ENCODE measurements around the gene NOTO. TPM values are rescaled to one million over a fixed set of nuclear protein-coding genes. Genes with fewer than 3 reads are reported as not detected.
"Not testable (repeated sequence)": the region's sequence is repeated elsewhere in the genome, so short reads cannot be mapped to it uniquely, and the experiment has no call there.

NOTO gene
- polyA plus RNA-seq, 3 donors = 0.07 to 0.17 TPM; not detected in 1

DNA sequence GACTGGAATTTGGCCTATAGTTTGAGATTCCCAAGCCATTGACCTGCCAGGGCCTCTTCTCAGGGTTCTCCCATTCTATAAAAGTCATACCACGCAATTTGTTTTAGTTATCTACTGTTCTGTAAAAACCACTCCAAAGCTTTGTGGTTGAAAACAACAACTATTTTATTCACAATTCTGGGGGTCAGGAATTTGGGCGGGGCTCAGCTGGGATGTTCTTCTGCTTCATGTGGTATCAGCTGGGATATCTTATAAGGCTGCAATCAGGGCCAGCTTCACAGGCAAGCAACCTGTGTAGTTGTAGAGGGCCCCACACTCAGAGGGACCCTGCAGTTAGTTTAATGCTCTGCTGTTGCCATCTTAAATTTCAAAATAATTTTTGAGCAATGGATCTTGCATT, 16.4 kb upstream of the NOTO start:
- no peak for DNase-seq (ENCODE audit: extremely low read depth in 1 of 11, low read depth in 9 of 11, low spot score in 4 of 11)

DNA sequence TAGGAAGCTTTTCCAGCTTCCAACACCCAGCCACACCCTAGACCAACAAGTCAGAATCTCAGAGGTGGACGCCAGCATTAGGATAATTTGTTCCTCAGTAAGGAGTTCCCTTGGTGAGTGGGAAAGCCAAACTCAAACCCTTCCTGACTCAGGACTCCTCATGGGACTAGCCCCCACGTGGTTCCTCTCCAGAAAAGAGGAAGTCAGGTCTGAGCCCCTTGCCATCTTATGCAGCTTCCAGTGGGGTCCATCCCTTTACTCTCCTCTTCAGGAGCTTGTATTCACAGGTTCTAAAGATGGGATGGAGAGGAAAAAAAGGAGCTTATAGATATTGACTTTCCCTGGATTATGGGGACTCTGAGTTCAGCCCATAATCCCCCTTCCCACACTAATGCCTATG, 14.8 kb upstream of the NOTO start:
- no peak for DNase-seq (ENCODE audit: extremely low read depth in 1 of 11, low read depth in 9 of 11, low spot score in 4 of 11)

DNA sequence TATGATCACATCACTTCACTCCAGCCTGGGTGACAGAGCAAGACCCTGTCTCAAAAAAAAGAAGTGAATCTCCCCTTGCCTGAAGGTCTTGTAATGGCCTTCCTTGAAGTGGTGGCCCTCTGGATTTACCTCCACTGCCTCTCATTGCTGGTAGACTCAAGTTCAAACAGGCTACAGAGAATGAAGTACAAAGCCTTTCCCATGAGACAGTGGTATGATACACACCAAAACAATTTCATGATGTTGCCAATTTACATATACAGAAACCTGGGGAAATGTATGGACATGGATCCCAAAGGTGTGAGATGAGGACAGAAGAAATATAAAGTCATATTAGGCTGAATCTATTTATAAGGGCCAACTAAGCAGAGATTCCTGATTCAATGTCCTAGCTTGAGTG, 4.8 kb upstream of the NOTO start:
- no peak for DNase-seq (ENCODE audit: extremely low read depth in 1 of 11, low read depth in 9 of 11, low spot score in 4 of 11)

DNA sequence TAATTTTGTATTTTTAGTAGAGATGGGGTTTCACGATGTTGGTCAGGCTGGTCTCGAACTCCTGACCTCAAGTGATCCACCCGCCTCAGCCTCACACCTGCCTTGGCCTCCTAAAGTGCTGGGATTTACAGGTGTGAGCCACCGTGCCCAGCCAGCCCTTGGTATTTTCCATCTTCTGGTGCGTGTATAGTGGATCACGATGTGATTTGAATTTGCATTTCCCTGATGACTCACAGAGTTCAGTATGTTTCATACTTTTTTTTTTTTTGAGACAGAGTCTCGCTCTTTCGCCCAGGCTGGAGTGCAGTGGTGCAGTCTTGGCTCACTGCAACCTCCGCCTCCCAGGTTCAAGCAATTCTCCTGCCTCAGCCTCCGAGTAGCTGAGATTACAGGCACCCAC, 2.1 kb upstream of the NOTO start:
- not testable (repeated sequence) for DNase-seq (ENCODE audit: extremely low read depth in 1 of 11, low read depth in 9 of 11, low spot score in 4 of 11)

- no peak for DNase-seq (ENCODE audit: extremely low read depth in 1 of 11, low read depth in 9 of 11, low spot score in 4 of 11)
Measured at GRCh38 chr2:73203055-73203681, 794 bp downstream of the NOTO start.

DNA sequence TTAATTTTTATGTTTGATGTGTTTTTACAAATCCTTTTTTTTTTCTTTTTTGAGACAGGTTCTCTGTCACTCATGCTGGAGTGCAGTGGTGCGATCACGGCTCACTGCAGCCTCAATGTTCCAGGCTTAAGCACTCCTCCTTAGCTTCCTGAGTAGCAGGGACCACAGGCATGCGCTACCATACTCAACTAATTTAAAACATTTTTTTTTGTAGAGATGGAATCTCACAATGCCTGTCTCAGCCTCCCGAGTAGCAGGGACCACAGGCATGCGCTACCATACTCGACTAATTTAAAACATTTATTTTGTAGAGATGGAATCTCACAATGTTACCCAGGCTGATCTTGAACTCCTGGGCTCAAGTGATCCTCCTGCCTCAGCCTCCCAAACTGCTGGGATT, 3.2 kb downstream of the NOTO start:
- no peak for DNase-seq (ENCODE audit: extremely low read depth in 1 of 11, low read depth in 9 of 11, low spot score in 4 of 11)

DNA sequence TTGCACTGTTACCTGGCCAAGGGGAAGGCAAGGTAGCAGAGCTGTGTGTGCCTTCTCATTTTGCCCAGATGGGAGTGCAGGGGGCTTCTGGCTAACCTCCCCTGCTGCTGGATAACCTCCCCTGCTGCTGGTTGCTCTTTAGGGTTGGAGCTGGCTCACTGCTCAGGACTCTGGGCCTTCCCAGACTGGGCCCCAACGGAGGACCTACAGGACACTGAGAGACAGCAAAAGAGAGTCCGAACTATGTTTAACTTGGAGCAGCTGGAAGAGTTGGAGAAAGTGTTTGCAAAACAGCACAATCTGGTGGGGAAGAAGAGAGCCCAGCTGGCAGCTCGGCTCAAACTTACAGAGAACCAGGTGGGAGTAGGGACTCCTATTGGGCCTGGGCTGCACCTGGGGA, 5.9 kb downstream of the NOTO start:
- no peak for DNase-seq (ENCODE audit: extremely low read depth in 1 of 11, low read depth in 9 of 11, low spot score in 4 of 11)

DNA sequence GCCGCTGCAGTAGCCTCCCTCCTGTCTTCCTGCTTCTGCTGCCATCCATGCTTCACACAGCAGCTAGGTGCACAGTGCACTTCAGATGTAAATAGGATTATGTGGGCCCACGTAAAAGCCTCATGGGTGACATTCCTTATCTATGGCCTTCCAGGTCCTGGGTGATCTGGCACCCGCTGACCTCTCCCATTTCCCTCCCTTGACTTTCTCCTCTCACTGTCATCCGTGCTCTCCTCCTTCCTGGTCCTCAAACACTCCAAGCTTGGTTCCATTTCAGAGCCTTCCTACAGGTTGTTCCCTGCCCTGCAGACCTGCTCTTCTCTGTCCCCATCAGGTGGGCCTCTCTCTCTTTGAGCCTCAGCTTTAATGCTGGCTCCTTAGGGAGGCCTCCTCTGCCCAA, 7.6 kb downstream of the NOTO start:
- no peak for DNase-seq (ENCODE audit: extremely low read depth in 1 of 11, low read depth in 9 of 11, low spot score in 4 of 11)

- DNase-seq (ENCODE audit: extremely low read depth in 1 of 11, low read depth in 9 of 11, low spot score in 4 of 11) = no peak
Measured at GRCh38 chr2:73210696-73211095, 8.3 kb downstream of the NOTO start.

DNA sequence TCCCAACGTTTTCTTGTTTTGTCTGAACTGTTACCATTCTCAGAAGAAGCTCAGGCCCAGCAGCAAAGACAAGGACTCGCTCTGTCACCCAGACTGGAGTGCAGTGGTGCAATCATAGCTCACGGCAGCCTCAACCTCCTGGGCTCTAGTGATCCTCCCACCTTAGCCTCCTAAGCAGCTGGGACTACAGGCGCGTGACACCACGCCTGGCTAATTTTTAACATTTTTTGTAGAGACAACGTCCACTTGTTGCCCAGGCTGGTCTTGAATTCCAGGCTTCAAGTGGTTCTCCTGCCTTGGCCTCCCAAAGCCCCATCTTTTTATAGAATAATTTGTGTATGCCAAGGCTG, 9.7 kb downstream of the NOTO start:
- no peak for DNase-seq (ENCODE audit: extremely low read depth in 1 of 11, low read depth in 9 of 11, low spot score in 4 of 11)

DNA sequence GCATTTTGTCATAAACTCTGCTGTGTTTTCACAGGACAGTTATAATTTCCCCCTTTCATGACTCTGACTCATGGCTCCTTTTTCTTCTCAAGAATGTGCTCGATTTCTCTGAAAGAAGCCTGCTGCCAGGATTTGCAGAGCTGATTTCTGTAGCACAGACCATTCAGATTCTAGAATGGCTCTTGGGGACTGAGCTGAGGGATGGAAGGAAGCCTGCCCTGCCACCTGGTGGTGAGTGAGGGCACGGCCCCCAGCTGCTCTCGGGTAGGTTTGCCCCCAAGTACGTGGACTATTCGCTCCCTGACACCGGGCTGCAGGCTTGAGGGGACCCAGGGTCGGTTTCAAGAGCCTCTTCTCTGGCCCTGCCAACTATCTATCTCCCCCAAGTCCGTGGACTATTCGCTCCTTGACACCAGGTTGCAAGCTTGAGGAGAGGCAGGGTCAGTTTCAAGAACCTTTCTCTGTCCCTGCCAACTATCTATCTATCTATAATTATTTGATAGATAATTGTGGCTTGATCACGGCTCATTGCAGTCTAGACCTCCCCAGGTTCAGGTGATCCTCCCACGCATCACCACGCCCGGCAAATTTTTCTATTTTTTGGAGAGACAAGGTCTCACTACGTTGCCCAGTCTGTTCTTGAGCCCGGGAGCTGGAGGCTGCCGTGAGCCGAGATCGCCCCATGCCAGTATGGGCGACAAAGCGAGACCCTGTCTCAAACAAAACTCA, 10.2 kb downstream of the NOTO start:
- DNase-seq (ENCODE audit: extremely low read depth in 1 of 11, low read depth in 9 of 11, low spot score in 4 of 11) = peak in 2 of 11 donors; percentile 49 to 50

DNA sequence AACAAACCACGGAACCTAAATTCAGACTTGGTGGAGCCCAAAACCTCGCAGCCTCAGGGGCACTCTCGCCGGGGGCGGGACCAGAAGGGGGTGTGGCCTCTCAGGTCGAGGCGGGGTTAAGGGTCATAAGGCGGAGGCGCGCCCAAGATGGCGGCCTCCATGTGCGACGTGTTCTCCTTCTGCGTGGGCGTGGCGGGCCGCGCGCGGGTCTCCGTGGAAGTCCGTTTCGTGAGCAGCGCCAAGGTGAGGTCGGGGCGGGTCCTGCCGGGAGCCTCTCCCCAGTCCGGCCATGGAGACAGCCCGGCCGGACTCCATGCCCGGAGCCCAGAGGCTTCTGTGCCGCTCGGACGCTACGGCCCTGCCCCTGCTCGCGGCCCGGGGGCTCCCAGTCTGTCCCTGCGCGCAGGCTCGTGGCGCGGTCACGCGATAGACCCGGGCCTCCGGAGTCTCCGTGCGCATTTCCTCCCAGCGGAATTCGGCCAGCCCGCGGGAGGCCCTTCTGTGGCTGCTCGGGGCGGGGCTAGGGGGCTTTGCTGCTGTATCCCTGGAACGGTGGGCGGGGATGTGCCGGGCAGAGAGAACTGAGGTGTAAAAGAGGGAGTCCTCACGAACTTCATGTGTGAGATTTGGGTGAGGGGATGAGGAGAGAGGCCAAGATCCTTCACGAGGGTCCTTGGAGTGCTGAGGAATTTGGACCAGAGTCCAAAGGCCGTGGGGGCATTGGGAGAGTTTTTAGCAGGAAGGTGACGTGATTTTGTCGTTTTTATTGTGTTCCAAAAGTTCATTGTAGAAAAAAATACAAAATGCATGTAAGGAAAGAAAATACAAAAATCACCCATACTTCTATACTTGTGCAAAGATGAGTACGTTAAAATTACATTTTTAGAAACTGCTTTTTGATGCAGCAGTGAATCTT, 12.0 kb downstream of the NOTO start, which contains the start of gene SMYD5:
Gene SMYD5 (plus strand): TSS at position 126 of the 916 bp plus-strand sequence. CDS start 22 bp downstream, at position 148.
- DNase-seq (ENCODE audit: extremely low read depth in 1 of 11, low read depth in 9 of 11, low spot score in 4 of 11) = peak in 9 of 11 donors; percentile 41 to 77 (median 70)

- DNase-seq (ENCODE audit: extremely low read depth in 1 of 11, low read depth in 9 of 11, low spot score in 4 of 11) = no peak
Measured at GRCh38 chr2:73215254-73215653, 12.9 kb downstream of the NOTO start.

DNA sequence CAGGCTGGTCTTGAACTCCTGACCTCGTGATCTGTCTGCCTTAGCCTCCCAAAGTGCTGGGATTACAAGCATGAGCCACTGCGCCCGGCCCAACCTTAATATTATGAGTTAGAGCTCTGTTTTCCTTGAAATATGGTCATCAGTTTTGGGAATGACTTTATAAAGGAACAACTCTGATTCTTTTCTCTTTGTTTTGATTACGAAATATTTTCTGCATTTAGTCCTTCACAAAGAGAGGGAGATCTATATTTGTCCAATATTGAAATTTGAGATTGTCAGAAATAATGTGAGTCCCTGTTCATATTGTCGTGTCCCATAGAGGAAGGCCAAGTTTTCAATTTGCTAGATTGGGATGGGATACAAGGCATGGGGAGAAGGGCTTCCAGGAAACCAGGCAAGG, 14.8 kb downstream of the NOTO start:
- no peak for DNase-seq (ENCODE audit: extremely low read depth in 1 of 11, low read depth in 9 of 11, low spot score in 4 of 11)

GRCh38 chr2:73217826-73218225, 15.5 kb downstream of the NOTO start:
- DNase-seq (ENCODE audit: extremely low read depth in 1 of 11, low read depth in 9 of 11, low spot score in 4 of 11) = no peak

DNA sequence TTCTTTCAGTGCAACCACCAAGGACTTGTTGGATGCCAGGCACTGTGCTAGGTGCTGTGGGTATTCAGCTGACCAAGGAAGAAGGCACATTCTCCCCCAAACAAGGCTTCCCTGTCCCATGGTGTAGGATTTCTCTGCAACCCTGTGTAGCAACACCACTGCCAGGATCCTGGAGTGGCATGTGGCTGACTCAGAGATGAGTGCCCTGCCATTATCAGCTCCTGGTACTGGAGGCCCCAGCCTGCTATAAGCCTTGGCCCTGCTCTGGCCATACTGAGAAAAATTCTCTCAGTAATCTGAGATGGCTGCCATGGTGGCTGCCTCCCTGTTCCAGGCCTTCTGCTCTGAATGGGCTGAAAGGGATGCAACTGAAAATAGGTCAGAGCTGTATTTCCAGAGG, 15.9 kb downstream of the NOTO start:
- no peak for DNase-seq (ENCODE audit: extremely low read depth in 1 of 11, low read depth in 9 of 11, low spot score in 4 of 11)

DNA sequence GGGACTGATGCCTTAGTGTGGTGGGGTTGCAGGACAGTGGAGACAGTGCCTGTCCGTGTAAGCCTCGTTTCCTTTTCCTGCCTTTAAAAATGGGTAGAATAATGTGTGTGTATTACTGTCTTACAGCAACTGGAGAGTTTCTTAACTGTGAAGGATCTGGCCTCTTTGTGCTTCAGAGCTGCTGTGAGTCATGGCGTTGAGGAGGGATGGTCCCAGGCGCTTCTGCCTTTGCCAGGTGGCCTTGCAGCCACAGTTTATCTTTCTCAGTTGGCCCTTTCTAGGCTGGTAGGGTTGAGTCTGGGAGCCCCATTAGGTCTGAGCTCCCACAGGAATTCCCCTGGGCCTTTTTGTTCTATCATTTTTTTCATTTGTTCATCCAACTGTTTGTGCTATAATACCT, 21.4 kb downstream of the NOTO start:
- DNase-seq (ENCODE audit: extremely low read depth in 1 of 11, low read depth in 9 of 11, low spot score in 4 of 11) = no peak

DNA sequence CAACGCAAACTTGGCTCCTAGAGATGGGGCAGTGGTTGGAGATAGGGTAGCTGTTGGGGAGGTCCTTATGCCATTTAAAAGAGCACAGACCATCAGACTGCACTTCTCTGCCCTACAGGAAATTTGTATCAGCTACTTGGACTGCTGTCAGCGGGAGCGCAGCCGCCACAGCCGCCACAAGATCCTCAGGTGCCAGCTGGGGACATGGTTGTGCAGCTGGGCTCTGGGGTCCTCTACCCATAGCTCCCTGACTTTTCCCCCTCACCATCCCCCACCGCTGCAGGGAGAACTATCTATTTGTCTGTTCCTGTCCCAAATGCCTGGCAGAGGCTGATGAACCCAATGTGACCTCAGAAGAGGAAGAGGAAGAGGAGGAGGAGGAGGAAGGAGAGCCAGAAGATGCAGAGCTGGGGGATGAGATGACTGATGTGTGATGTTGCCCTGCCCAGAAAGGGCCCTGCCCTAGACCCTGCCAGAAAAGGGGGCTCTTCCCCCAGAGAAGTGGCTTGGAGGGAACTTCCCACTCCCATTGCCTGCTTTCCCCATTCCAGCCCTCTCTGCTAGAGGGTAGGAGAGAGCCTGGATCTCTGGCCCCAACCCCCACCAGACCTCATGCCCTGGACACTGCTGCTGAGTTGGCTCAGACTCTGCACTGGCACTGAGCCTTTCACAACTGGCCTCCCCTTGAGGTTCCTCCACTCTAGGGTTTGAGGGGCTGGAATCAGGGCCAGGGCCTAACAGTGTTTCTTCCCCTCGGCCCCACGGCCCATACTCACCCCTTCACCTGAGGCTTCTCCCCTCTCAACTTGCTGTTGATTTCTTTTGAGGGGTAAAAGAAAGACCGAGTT, 23.4 kb downstream of the NOTO start:
- DNase-seq (ENCODE audit: extremely low read depth in 1 of 11, low read depth in 9 of 11, low spot score in 4 of 11) = no peak

DNA sequence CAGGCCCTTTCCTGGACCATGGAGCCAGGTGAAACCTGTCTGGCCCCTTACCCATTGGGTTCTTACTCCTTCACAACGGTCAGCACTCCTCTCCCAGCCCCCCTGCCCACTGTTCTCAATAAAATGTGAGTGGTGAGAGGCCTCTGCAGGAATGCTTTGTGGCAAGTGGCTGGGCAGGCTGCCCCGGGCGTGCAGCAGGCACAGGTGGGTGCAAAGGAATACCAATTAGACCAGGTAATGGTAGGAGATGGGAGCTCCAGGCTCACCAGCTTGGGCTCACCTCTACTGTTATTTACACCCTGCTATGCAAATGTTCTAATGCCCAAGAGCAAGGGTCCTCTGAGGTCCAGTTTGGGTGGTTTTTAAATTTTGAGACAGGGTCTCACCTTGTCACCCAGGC, 24.7 kb downstream of the NOTO start:
- DNase-seq (ENCODE audit: extremely low read depth in 1 of 11, low read depth in 9 of 11, low spot score in 4 of 11) = no peak
